Lower leg skin (tissue), 4 donors: ENCODE data around the gene PTS. TPM values are rescaled to one million over a fixed set of nuclear protein-coding genes. Genes with fewer than 3 reads are reported as not detected.

Experiments
- DNase-seq, 2 donors: peaks; one replicate each; pipeline ENCODE4 v3.0.0-alpha.2; 2019; ENCODE audit warnings: low spot score in 2 of 2
- H3K4me3 ChIP-seq: fragments of 200-600 bp; sonication (generic); 2 replicates; pipeline ENCODE4 v1.5.1; 2017; ENCODE audit warnings: mild to moderate bottlenecking, low read depth; ENCODE audit not compliant: poor library complexity, severe bottlenecking
- POLR2A ChIP-seq, 2 donors: fragments of 450-650 bp; IDR thresholded peaks; one replicate each; pipeline ENCODE4 v1.6.1; 2016 to 2017; ENCODE audit warnings: antibody characterized with exemption in 2 of 2, mild to moderate bottlenecking in 1 of 2, moderate library complexity in 1 of 2
- WGBS, 2 donors: methylation state at CpG; one replicate each; pipeline ENCODE4 v1.1.5; 2018; 5-methylcytosine and 5-hydroxymethylcytosine counted together
- intact Hi-C: fragments of 100-400 bp; cut with DNase I; formaldehyde crosslinking; loops from one replicate; pipeline ENCODE4 v1.15.0; 2023; ENCODE audit warnings: low total_unique reads
- total RNA-seq, 4 donors: library from RNA; depleted of rRNA; stranded (reverse); fragments of >200 nt; gene quantifications; one replicate each; pipeline ENCODE4 v1.1.0, GENCODE V29; 2016
- TF ChIP-seq, protein P1 (sequence below), 3 donors: fragments of 450-650 bp; IDR thresholded peaks; one replicate each; pipeline ENCODE4 v1.5.1; 2016; ENCODE audit warnings: antibody characterized with exemption in 3 of 3, mild to moderate bottlenecking in 3 of 3, moderate library complexity in 2 of 3

Gene PTS
- total RNA-seq, 4 donors from 2014 or later: 17.0 to 37.2 (median 22.4) TPM

DNA sequence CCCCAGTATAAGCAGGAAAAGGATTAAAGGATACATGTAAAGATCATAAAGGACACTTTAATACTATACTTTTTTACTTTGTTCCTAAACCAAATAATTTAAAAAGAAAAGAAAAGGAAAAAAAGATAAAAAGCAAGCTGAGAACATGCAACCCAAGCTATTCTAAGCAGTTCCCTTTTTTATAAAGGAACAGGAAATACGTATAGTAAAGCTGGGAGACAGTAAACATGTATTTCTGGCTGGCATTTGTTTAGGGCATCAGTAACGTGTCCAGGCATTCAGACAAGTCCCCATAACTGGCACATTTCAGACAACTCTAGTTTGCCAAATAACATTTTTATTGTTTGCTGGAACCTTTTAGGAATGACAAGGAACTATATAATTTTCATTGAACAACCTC lies 26.0 kb upstream of the PTS start:
- no peak for DNase-seq
- intact Hi-C loops: no loop called here
- H3K4me3 ChIP-seq: no peak overlapping the region
- TF ChIP-seq, protein P1, sequence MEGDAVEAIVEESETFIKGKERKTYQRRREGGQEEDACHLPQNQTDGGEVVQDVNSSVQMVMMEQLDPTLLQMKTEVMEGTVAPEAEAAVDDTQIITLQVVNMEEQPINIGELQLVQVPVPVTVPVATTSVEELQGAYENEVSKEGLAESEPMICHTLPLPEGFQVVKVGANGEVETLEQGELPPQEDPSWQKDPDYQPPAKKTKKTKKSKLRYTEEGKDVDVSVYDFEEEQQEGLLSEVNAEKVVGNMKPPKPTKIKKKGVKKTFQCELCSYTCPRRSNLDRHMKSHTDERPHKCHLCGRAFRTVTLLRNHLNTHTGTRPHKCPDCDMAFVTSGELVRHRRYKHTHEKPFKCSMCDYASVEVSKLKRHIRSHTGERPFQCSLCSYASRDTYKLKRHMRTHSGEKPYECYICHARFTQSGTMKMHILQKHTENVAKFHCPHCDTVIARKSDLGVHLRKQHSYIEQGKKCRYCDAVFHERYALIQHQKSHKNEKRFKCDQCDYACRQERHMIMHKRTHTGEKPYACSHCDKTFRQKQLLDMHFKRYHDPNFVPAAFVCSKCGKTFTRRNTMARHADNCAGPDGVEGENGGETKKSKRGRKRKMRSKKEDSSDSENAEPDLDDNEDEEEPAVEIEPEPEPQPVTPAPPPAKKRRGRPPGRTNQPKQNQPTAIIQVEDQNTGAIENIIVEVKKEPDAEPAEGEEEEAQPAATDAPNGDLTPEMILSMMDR (IDR thresholded peaks at IDR 0.05): no peak
- no peak for TF ChIP-seq POLR2A (IDR thresholded peaks at IDR 0.05)
- 22 to 26% methylated on average over 2 of the region's 2 CpGs for WGBS, 2 donors

DNA sequence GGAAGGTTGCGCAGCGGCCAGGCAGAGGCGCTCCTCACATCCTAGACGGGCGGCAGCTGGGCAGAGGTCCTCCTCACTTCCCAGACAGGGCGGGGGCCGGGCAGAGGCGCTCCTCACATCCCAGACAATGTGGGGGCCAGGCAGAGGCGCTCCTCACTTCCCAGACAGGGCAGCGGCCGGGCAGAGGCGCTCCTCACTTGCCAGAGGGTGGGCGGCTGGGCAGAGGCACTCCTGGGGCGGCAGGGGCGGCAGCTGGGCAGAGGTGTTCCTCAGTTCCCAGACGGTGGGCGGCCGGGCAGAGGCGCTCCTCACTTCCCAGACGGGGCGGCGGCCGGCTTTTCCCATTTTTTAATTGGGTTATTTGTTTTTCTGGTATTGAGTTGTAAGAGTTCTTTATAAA lies 20.2 kb upstream of the PTS start:
- TF ChIP-seq POLR2A (IDR thresholded peaks at IDR 0.05): no peak
- TF ChIP-seq, protein P1 (IDR thresholded peaks at IDR 0.05): no peak
- no peak overlapping the region for H3K4me3 ChIP-seq
- intact Hi-C loops: no loop called here
- 94 to 97% methylated on average over 18 to 23 of the region's 23 CpGs for WGBS, 2 donors
- DNase-seq: peak in 1 of 2 donors; percentile 85

DNA sequence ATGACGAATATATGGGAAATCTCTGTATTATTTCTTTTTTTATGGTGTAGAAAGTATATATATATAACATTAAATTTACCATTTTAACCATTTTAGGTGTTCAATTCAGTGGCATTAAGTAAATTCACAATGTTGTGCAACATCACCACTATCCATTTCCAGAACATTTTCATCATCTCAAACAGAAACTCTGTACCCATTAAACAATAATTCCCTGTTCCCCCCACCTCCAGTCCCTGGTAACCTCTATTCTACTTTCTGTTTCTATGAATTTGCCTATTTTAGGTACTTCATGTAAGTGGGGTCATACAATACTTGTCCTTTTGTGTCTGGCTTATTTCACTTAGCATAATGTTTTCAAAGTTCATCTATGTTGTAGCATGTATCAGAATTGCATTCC lies 15.3 kb upstream of the PTS start:
- DNase-seq: no peak
- H3K4me3 ChIP-seq: no peak overlapping the region
- TF ChIP-seq, protein P1 (IDR thresholded peaks at IDR 0.05): no peak
- WGBS, 2 donors: 75 to 83% methylated on average over 1 of the region's 1 CpG
- intact Hi-C loops: loop anchor here (10.0 kb wide), 1 partner anchor 1074 kb away; no protein-coding TSS in a partner anchor

DNA sequence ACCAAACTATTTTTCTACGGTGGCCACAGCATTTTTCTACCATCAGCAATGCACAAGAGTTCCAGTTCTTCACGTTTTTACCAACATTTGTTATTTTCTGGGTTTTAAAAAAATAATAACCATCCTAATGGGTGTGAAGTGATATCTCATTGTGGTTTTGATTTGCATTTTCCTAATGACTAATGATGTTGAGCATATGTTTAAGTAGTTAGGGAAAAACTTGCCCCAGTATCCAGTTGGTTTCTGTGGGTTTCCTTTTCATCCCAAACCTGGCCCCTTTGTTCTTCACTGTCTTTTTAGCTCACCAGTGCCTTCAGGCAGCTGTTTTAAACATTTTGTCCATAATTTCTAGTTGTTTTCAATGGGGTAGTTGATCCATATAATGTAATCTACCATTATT lies 14.7 kb upstream of the PTS start:
- no peak overlapping the region for H3K4me3 ChIP-seq
- no peak for DNase-seq
- intact Hi-C loops: loop anchor here (10.0 kb wide), 1 partner anchor 1073 kb away; no protein-coding TSS in a partner anchor
- 50 to 52% methylated on average over 2 of the region's 2 CpGs for WGBS, 2 donors
- TF ChIP-seq POLR2A (IDR thresholded peaks at IDR 0.05): no peak
- TF ChIP-seq, protein P1 (IDR thresholded peaks at IDR 0.05): no peak

DNA sequence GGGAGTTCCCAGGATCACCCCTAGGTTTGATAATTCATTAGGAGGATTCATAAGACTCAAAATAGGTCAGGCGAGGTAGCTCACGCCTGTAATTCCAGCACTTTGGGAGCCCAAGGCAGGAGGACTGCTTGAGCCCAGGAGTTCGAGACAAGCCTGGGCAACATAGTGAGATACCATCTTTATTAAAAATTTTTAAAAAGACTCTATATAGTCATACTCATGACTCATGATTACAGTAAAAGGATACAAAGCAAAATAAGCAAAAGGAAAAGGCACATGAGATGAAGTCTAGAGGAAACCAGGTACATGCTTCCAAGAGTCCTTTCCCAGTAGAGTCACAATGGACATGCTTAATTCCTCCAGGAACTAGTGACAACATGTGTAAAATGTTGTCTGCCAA lies 13.9 kb upstream of the PTS start:
- no peak overlapping the region for H3K4me3 ChIP-seq
- intact Hi-C loops: loop anchor here (10.0 kb wide), 1 partner anchor 1073 kb away; no protein-coding TSS in a partner anchor
- no peak for DNase-seq
- 55 to 71% methylated on average over 3 of the region's 3 CpGs for WGBS, 2 donors
- TF ChIP-seq, protein P1 (IDR thresholded peaks at IDR 0.05): no peak
- TF ChIP-seq POLR2A (IDR thresholded peaks at IDR 0.05): no peak

DNA sequence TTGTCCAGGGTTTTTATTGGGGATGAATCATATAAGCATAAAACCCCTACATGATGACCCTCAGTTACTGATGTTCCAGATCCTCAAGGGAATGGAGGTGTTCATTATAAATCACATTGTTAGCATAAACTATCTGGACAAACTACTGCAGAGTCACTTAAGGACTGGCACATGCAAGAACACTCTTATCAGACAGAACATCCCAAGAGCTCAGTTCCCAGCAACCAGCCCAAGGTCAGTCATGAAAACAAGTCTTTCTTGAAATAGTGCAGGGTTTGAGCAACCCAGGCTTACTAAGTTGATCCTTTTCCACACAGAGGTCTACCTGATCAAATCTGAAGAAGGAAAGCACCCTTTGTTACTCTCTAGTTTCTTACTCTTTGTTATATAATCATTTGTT lies 13.5 kb upstream of the PTS start:
- TF ChIP-seq, protein P1 (IDR thresholded peaks at IDR 0.05): no peak
- no peak for TF ChIP-seq POLR2A (IDR thresholded peaks at IDR 0.05)
- DNase-seq: no peak
- no peak overlapping the region for H3K4me3 ChIP-seq
- intact Hi-C loops: loop anchor here (10.0 kb wide), 1 partner anchor 1072 kb away; no protein-coding TSS in a partner anchor
